Inflammatory macrophage (primary cell): Measurements from ENCODE around the gene IL4I1.
A peak's percentile ranks its signal among the peaks of the same experiment; 100 is the strongest.

Source experiments
- DNase-seq, 2 donors: peaks; one replicate each; pipeline ENCODE4 v3.0.0-alpha.2; 2020 to 2022

IL4I1 gene

GRCh38 chr19:49877879-49878743 is 18.6 kb downstream of the IL4I1 start:
- peak; percentile 96 to 97 for DNase-seq

- DNase-seq = peak; percentile 100
These were observed 19.4 kb downstream of the IL4I1 start, which contains the start of the genes AKT1S1 and TBC1D17 for GRCh38 chr19:49877020-49877878. Gene AKT1S1 (minus strand): TSS chr19:49877355. CDS start chr19:49873295, 4,060 bp downstream. Gene TBC1D17 (plus strand): TSS chr19:49877702. CDS start chr19:49877724, 22 bp downstream.

GRCh38 chr19:49876422-49877019 is 20.2 kb downstream of the IL4I1 start:
- DNase-seq = peak; percentile 99

GRCh38 chr19:49875857-49876421 is 20.7 kb downstream of the IL4I1 start:
- peak in 1 of 2 donors; percentile 41 for DNase-seq

GRCh38 chr19:49875177-49875576 is 21.5 kb downstream of the IL4I1 start:
- DNase-seq = no peak

- DNase-seq = no peak
These were observed 22.1 kb downstream of the IL4I1 start for GRCh38 chr19:49874503-49875157.

- DNase-seq = no peak
These were observed 22.9 kb downstream of the IL4I1 start for GRCh38 chr19:49873834-49874233.

GRCh38 chr19:49873129-49873521 is 23.6 kb downstream of the IL4I1 start:
- DNase-seq = no peak

GRCh38 chr19:49872245-49873128 is 24.2 kb downstream of the IL4I1 start:
- DNase-seq = no peak

GRCh38 chr19:49871349-49871985 is 25.2 kb downstream of the IL4I1 start:
- DNase-seq = no peak

GRCh38 chr19:49870309-49870901 is 26.3 kb downstream of the IL4I1 start:
- DNase-seq = no peak

GRCh38 chr19:49869484-49870308 is 27.0 kb downstream of the IL4I1 start:
- DNase-seq = peak; percentile 99 to 100

- DNase-seq = no peak
These were observed 27.6 kb downstream of the IL4I1 start for GRCh38 chr19:49869009-49869483.

- DNase-seq = peak; percentile 91
These were observed 29.5 kb downstream of the IL4I1 start, which contains the start of gene PNKP for GRCh38 chr19:49866933-49867782. Gene PNKP (minus strand): TSS chr19:49867576. CDS start chr19:49867204, 372 bp downstream.

- no peak for DNase-seq
These were observed 31.8 kb downstream of the IL4I1 start for GRCh38 chr19:49864890-49865289.

GRCh38 chr19:49863935-49864320 is 32.8 kb downstream of the IL4I1 start:
- no peak for DNase-seq

GRCh38 chr19:49863254-49863934 is 33.3 kb downstream of the IL4I1 start:
- DNase-seq = no peak
